GM18526 (cell line): ENCODE results near the gene ZNF148.

Source experiments
- POLR2A ChIP-seq: IDR thresholded peaks from 3 replicates; pipeline ENCODE4 v1.6.1; 2011; ENCODE audit not compliant: insufficient read length; ENCODE audit errors: extremely low read depth

ZNF148 gene

DNA sequence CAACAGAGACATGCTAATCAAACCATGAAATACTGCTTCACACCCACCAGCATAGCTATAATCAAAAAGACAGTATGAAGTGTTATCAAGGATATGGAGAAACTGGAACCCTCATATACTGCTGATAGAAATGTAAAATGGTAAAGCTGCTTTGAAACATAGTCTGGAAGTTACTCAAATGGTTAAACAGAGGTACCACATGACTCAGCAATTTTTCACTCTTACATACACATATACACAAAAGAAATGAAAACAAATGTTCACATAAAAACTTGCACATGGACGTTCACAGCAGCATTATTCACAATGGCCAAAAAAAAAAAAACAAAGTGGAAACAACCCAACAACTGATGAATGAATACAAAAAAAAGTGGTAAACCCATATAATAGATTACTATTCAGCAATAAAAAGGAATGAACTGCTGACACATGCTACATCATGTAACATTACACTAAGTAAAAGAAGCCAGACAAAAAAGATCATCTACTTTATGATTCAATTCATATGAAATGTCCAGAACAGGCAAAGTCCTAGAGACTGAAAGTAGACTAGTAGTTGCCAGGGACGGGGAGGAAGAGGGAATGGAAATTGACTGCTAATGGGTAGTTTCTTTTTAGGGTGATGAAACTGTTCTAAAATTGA, 23.2 kb downstream of the ZNF148 start:
- TF ChIP-seq POLR2A, result no peak

DNA sequence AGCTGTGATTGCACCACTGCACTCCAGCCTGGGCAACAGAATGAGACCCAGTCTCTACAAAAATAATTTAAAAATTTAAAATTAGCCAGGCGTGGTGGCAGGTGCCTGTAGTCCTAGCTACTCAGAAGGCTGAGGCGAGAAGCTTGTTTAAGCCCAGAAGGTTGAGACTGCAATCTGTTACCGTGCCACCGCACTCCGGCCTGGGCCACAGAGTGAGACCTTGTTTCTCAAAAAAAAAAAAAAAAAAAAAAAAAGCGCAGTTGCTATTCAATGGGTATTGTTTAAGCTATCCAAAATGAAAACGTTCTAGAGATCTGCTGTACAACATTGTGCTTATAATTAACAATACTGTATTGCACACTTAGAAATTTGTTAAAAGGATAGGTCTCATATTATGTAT, 24.0 kb downstream of the ZNF148 start:
- no peak for TF ChIP-seq POLR2A

- no peak for TF ChIP-seq POLR2A
Observed at GRCh38 chr3:125350597-125350996, 24.5 kb downstream of the ZNF148 start.

GRCh38 chr3:125349556-125350165, 25.5 kb downstream of the ZNF148 start:
- TF ChIP-seq POLR2A, result no peak

GRCh38 chr3:125349055-125349454, 26.1 kb downstream of the ZNF148 start:
- no peak for TF ChIP-seq POLR2A

DNA sequence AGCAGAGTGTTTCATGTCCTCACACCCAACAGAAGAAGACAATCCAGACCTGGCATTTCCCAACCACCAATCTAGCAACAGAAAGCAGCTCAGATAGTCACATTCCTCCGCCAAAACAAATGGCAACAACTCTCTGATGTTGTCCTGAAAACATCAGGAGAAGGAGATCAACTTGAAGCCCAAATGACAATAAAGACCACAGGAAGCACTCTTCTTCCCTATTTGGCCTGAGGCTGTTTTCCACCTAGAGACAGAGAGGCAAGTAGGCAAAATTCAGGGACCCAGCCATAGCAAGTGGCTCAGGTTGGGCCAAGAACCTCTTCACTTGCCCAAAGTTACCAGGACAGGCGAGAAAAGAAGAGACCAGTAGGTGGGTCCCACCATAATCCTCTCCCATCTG, 35.0 kb downstream of the ZNF148 start:
- TF ChIP-seq POLR2A, result no peak

- no peak for TF ChIP-seq POLR2A
Observed at GRCh38 chr3:125337506-125337905, 37.6 kb downstream of the ZNF148 start.

DNA sequence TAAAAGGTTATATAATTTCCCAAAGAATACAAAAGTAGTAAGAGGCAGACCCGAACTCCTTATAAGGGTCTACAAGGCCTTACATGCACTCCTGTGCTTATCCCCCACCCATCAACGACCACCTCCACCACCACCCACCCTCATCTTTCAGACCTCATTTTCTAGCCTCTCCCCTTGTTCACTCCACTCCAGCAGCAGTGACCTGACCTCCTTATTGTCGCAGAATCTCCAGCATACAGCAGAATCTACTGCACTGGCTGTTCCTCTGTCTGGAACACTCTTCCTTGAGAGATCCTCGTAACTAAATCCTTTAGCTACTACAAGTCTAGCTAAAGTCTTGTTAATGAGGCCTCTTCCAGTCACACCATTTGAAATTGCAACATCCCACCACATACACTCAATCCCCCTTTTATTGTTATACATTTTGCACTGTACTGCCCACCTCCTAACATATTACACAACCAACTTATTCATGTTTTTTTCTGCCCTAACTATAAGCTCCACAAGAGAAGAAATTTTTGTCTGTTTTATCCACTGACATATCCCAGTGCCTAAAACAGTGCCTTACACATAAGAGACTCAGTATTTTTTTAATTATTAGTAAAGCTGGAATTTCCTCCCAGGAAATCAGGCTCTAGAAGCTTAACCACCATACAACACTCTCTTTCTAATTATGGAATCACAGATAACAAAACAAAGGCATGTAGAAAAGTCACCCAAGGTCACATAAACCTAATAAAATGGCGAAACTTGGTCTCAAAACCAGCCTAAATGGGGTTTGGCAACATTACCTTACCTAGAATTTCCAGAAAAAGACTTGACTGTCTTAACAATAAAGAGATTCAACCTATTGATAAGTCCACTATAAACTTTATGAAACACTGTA, 40.2 kb downstream of the ZNF148 start:
- no peak for TF ChIP-seq POLR2A

- no peak for TF ChIP-seq POLR2A
Observed at GRCh38 chr3:125332504-125332903, 42.6 kb downstream of the ZNF148 start.

DNA sequence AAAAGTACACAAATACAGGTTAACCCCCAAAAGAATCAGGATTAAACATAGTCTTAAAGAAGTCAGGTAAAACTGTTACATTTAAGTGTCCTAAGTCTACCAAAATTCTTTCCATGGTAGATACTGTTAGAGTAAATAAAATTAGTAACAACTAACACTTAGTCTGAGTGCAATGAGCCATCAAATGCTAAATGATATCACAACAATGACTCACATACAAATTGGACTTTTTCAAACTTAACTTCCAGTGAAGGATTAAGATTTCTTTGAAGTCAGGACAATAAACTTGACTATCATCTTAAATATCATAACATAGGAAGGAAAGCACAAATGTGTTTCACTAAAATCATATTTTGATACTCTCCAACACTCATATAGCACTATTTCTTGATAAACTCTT, 43.9 kb downstream of the ZNF148 start:
- TF ChIP-seq POLR2A, result no peak

DNA sequence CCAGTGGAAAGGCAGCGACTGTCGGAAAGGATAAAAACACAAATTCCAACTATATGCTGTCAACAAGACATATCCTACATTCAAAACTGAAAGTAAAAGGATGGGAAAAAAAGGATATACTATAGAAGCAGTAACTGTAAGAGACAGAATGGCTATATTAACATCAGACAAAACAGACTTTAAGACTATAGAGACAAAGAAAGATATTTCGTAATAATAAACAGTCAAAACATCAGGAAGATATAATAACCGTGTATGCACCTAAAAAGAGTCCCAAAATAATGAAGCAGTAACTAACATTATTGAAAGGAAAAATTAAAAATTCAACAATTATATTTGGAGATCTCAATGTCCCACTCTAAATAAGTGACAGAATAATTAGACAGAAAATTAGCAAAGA, 48.2 kb downstream of the ZNF148 start:
- TF ChIP-seq POLR2A, result no peak

- no peak for TF ChIP-seq POLR2A
Observed at GRCh38 chr3:125325746-125326145, 49.4 kb downstream of the ZNF148 start.

GRCh38 chr3:125324341-125324740, 50.8 kb downstream of the ZNF148 start:
- TF ChIP-seq POLR2A, result no peak

GRCh38 chr3:125322917-125323316, 52.2 kb downstream of the ZNF148 start:
- no peak for TF ChIP-seq POLR2A

GRCh38 chr3:125322166-125322565, 53.0 kb downstream of the ZNF148 start:
- no peak for TF ChIP-seq POLR2A

DNA sequence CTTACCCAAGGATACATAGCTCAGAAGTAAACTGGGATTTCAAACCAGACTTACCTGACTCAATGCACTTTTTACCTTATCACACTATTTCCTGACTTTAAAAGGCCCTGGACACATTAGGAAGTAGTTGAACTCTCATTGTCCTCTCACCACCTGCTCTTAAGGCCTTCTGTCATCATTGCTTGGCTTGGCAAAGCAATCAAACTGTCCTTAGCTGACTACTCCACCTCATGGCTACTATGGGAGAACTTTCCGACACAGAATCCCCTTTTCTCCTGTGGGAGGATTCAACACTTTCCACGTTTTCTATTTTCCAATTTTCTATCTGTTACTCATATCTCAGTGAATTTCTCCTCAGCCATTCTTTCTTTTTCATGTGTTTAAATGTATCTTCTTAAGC, 55.4 kb downstream of the ZNF148 start:
- TF ChIP-seq POLR2A, result no peak
